Measurements from ENCODE around the gene TFE3. TPM values are rescaled to one million over a fixed set of nuclear protein-coding genes. Genes with fewer than 3 reads are reported as not detected.

TFE3 gene
- total and polyA plus RNA-seq, 2 donors (not counting 3 experiments of a cell fraction or from before 2014, with no cell fraction given), result 22.3 to 37.1 TPM

- Histone ChIP-seq H3K4me2 (ENCODE audit: insufficient read depth, low read length) (no peak overlapping the region), H3K79me2 (ENCODE audit: control insufficient read depth, insufficient read depth, low read length) (peaks cover 8% of the 10 kb centered on the region), H4K20me1 (replicated peaks; ENCODE audit: control insufficient read depth, extremely low read depth, insufficient read depth, low read length) (no peaks in the 10 kb centered on the region), H3K9me3 (replicated peaks; ENCODE audit: control insufficient read depth, insufficient read depth, low read length) (no peaks in the 10 kb centered on the region), H3K9me1 (replicated peaks; ENCODE audit: control insufficient read depth, extremely low read depth, insufficient read depth, low read length) (no peaks in the 10 kb centered on the region), H3K36me3 (ENCODE audit: control insufficient read depth in 2 of 2, extremely low read depth in 1 of 2, insufficient read depth in 2 of 2, low read length in 2 of 2) (peaks cover 0 to 20% of the 10 kb centered on the region in 2 experiments), H3K9ac (replicated peaks; ENCODE audit: extremely low read depth, insufficient read depth, low read length) (no peak overlapping the region), H3K4me1 (ENCODE audit: control insufficient read depth, extremely low read depth, insufficient read depth, low read length) (peaks cover 3% of the 10 kb centered on the region), H3K4me3 (replicated peaks in 1 of 3; ENCODE audit: insufficient read depth in 1 of 3, low read depth in 1 of 3, low read length in 3 of 3) (no peak overlapping the region), H2AFZ (ENCODE audit: low read depth, low read length) (no peak overlapping the region), H3K27me3 (ENCODE audit: control insufficient read depth in 2 of 2, insufficient read depth in 2 of 2, low read length in 2 of 2) (no peaks in the 10 kb centered on the region), H3K27ac (ENCODE audit: insufficient read depth, low read depth, low read length) (no peak overlapping the region)
- CTCF ChIA-PET, result no interaction called here
- dilution Hi-C loops (cut with MboI; ENCODE audit: extremely low pct_ligation_motif_present, low sequenced_read_pairs) (no loop called here), intact Hi-C loops (cut with micrococcal nuclease) (no loop called here)
- TF ChIP-seq POLR2AphosphoS5 (IDR thresholded peaks at IDR 0.05; ENCODE audit: insufficient read depth, low read depth, low read length) (no peak), POLR2A (IDR thresholded peaks at IDR 0.05; ENCODE audit: low read depth, low read length) (no peak), FOS (IDR thresholded peaks at IDR 0.05; ENCODE audit: borderline replicate concordance, insufficient read depth, low read length) (no peak), JUN (IDR thresholded peaks at IDR 0.05; ENCODE audit: borderline replicate concordance, insufficient read depth, insufficient read length, low read depth) (no peak), GATA2 (IDR thresholded peaks at IDR 0.05; ENCODE audit: insufficient read depth, insufficient read length, low read depth, low read length) (no peak), MYC (IDR thresholded peaks at IDR 0.05; ENCODE audit: low read depth, low read length) (no peak), EZH2 (IDR thresholded peaks at IDR 0.05; ENCODE audit: borderline replicate concordance, low read depth, low read length, severe bottlenecking) (no peak)
- TF ChIP-seq, protein P1, sequence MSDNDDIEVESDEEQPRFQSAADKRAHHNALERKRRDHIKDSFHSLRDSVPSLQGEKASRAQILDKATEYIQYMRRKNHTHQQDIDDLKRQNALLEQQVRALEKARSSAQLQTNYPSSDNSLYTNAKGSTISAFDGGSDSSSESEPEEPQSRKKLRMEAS (IDR thresholded peaks at IDR 0.05; ENCODE audit: insufficient read depth, insufficient read length), result no peak
- TF ChIP-seq, protein P2, sequence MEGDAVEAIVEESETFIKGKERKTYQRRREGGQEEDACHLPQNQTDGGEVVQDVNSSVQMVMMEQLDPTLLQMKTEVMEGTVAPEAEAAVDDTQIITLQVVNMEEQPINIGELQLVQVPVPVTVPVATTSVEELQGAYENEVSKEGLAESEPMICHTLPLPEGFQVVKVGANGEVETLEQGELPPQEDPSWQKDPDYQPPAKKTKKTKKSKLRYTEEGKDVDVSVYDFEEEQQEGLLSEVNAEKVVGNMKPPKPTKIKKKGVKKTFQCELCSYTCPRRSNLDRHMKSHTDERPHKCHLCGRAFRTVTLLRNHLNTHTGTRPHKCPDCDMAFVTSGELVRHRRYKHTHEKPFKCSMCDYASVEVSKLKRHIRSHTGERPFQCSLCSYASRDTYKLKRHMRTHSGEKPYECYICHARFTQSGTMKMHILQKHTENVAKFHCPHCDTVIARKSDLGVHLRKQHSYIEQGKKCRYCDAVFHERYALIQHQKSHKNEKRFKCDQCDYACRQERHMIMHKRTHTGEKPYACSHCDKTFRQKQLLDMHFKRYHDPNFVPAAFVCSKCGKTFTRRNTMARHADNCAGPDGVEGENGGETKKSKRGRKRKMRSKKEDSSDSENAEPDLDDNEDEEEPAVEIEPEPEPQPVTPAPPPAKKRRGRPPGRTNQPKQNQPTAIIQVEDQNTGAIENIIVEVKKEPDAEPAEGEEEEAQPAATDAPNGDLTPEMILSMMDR (IDR thresholded peaks at IDR 0.05; ENCODE audit: extremely low read depth in 1 of 2, insufficient read depth in 1 of 2, low read depth in 1 of 2, low read length in 2 of 2), result no peak
- DNase-seq (ENCODE audit: low read depth, low spot score) (peak; percentile 1), FAIRE-seq (no peak)
- no TSS peak for BruUV-seq (replicated peaks)
- POLR2A ChIA-PET, result no interaction called here
Observed at GRCh38 chrX:48996969-48997368, 46.2 kb downstream of the TFE3 start.
